ENCODE data around the gene CORO6. TPM values are rescaled to one million over a fixed set of nuclear protein-coding genes. Genes with fewer than 3 reads are reported as not detected.

CORO6 gene
- total and polyA plus RNA-seq, 2 of the 13 experiments (the other 11 are each of a cell fraction or from before 2014, with no cell fraction given) = 0.42 to 0.82 TPM

DNA sequence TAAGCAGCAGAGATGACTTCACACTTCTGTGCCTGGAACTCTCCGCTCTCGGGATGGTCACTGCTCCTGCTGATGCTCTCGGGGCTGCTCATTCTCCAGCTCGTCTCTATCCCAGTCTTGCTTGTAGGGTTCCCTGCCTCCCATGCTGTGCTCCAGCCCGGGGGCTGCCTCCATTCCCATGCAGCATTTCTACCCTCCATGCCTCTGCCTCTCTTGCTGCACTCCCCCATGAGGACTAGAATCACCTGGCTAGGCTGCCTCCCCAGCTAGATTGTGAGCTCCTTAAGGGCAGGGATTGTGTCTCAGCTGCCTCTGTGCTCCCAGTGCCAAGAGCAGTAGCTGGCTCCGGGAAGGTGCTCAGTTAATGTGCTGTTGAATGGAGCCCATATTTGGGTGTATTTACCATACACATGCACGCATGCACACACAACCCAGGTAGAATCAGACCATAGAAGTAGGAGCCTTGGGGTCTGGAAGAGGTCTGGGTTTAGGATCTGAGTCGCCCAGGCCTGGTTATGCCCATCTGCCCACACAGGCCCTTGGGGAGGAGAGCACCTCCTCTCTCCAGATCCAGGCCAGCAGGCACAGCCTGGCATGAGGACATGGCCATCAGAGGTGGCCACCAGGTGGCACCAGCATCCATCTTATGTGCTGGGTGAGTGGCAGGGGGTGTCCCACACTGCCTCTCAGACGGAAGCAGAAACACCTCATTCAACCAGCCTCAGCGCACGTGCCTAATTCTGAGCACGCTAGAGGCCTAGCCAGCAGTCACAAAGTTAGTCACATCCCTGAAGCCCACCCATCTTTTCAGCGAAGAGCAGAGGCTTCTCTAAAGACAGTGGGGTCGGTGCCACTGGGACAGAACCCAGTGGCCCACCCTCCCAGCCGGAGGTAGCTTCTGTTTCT, 42.6 kb downstream of the CORO6 start (continued):
- peak; percentile 50 for TF ChIP-seq SAP130 (CRISPR knock-in tag; IDR thresholded peaks at IDR 0.05; ENCODE audit: low read depth)
- no peak for TF ChIP-seq ZBTB42 (CRISPR knock-in tag; IDR thresholded peaks at IDR 0.05)
- peak; percentile 15; the same call in 1 of the 2 replicates for TF ChIP-seq FOXO1 (CRISPR knock-in tag; IDR thresholded peaks at IDR 0.05)
- TF ChIP-seq BRD4 (CRISPR knock-in tag; IDR thresholded peaks at IDR 0.05) = no peak
- TF ChIP-seq NR2F6 (IDR thresholded peaks at IDR 0.05) = no peak
- TF ChIP-seq NR2F6 (CRISPR knock-in tag; IDR thresholded peaks at IDR 0.05) = peak; percentile 28; the same call in 1 of the 2 replicates
- TF ChIP-seq ZNF143 (CRISPR knock-in tag; IDR thresholded peaks at IDR 0.05) = 0 out of 2 replicates have a peak, but pooled peaks have one; percentile 40
- peak; percentile 72 for TF ChIP-seq BHLHE40 (IDR thresholded peaks at IDR 0.05; ENCODE audit: low read length)
- TF ChIP-seq, protein P1, sequence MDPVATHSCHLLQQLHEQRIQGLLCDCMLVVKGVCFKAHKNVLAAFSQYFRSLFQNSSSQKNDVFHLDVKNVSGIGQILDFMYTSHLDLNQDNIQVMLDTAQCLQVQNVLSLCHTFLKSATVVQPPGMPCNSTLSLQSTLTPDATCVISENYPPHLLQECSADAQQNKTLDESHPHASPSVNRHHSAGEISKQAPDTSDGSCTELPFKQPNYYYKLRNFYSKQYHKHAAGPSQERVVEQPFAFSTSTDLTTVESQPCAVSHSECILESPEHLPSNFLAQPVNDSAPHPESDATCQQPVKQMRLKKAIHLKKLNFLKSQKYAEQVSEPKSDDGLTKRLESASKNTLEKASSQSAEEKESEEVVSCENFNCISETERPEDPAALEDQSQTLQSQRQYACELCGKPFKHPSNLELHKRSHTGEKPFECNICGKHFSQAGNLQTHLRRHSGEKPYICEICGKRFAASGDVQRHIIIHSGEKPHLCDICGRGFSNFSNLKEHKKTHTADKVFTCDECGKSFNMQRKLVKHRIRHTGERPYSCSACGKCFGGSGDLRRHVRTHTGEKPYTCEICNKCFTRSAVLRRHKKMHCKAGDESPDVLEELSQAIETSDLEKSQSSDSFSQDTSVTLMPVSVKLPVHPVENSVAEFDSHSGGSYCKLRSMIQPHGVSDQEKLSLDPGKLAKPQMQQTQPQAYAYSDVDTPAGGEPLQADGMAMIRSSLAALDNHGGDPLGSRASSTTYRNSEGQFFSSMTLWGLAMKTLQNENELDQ (CRISPR knock-in tag; IDR thresholded peaks at IDR 0.05; ENCODE audit: borderline replicate concordance) = no peak
- TF ChIP-seq ZBTB26 (CRISPR knock-in tag; IDR thresholded peaks at IDR 0.05; ENCODE audit: borderline replicate concordance) = peak; percentile 36; the same call in 1 of the 2 replicates
- no peak for TF ChIP-seq KLF6 (CRISPR knock-in tag; IDR thresholded peaks at IDR 0.05)
- TF ChIP-seq TOE1 (CRISPR knock-in tag; IDR thresholded peaks at IDR 0.05) = no peak
- TF ChIP-seq RXRB (CRISPR knock-in tag; IDR thresholded peaks at IDR 0.05; ENCODE audit: borderline replicate concordance) = 0 out of 2 replicates have a peak, but pooled peaks have one; percentile 23
- no peak for TF ChIP-seq U2AF1 (optimal IDR thresholded peaks at IDR 0.05; ENCODE audit: low read depth, low read length)
- TF ChIP-seq KDM2A (CRISPR knock-in tag; IDR thresholded peaks at IDR 0.05; ENCODE audit: borderline replicate concordance, low read depth) = peak; percentile 81
- TF ChIP-seq ZNF446 (CRISPR knock-in tag; IDR thresholded peaks at IDR 0.05) = no peak
- no peak for TF ChIP-seq FLYWCH1 (CRISPR knock-in tag; IDR thresholded peaks at IDR 0.05)
- peak; percentile 47; the same call in 1 of the 2 replicates for TF ChIP-seq PITX1 (CRISPR knock-in tag; IDR thresholded peaks at IDR 0.05)
- peak; percentile 70 for TF ChIP-seq XRCC5 (optimal IDR thresholded peaks at IDR 0.05; ENCODE audit: low read length)
- TF ChIP-seq FOXA1 (IDR thresholded peaks at IDR 0.05) = no peak
- TF ChIP-seq FOXA1 (CRISPR knock-in tag; IDR thresholded peaks at IDR 0.05) = no peak; the same call in 1 of the 2 replicates
- no peak for TF ChIP-seq ZNF180 (CRISPR knock-in tag; IDR thresholded peaks at IDR 0.05; ENCODE audit: borderline replicate concordance, low read depth)
- TF ChIP-seq ZNF263 (CRISPR knock-in tag; IDR thresholded peaks at IDR 0.05) = 0 out of 2 replicates have a peak, but pooled peaks have one; percentile 25
